Endothelial cell of umbilical vein (primary cell): ENCODE results near the gene RRP8. TPM values are rescaled to one million over a fixed set of nuclear protein-coding genes. Genes with fewer than 3 reads are reported as not detected.
A peak's percentile ranks its signal among the peaks of the same experiment; 100 is the strongest.

Source experiments
- BruUV-seq: library from RNA; stranded (reverse); fragments of 400-500 nt; replicated peaks from 2 replicates; lab custom pipeline; 2021; lab: Mats Ljungman, UMichigan
- CTCF ChIA-PET: fragments of 300-600, 350-600 bp; sonication (Branson Sonifier 250); formaldehyde crosslinking; loops from one replicate; lab custom pipeline; 2021; ENCODE audit warnings: antibody characterized with exemption, inconsistent platforms; lab: Charles Lee
- POLR2A ChIA-PET: fragments of 300-600, 350-600 bp; sonication (Branson Sonifier 250); formaldehyde crosslinking; loops from one replicate; lab custom pipeline; 2021; ENCODE audit warnings: antibody characterized with exemption, inconsistent platforms; lab: Charles Lee
- DNase-seq: peaks from one replicate; pipeline ENCODE4 v3.0.0-alpha.2; 2011; ENCODE audit warnings: low read depth, low spot score
- FAIRE-seq: peaks from 2 replicates; lab custom pipeline; 2011; peaks lifted over from hg19 to GRCh38; lab: Jason Lieb, UNC
- H2AFZ ChIP-seq: 2 replicates; pipeline ENCODE4 v1.6.0; 2012; ENCODE audit warnings: low read depth, low read length, control low read depth, inconsistent platforms
- H3K27ac ChIP-seq: 2 replicates; pipeline ENCODE4 v1.5.1; 2011; ENCODE audit warnings: low read depth, mild to moderate bottlenecking, control low read depth, low read length, moderate library complexity; ENCODE audit not compliant: insufficient read depth
- H3K27me3 ChIP-seq, 2 experiments: 2 replicates each; pipeline versions ENCODE4 v1.6.0 to v1.6.1; 2011; ENCODE audit warnings: low read length in 2 of 2, mixed read lengths in 1 of 2; ENCODE audit not compliant: control insufficient read depth in 2 of 2, insufficient read depth in 2 of 2
- H3K36me3 ChIP-seq, 2 experiments: 2 replicates in 1 of 2; 3 replicates in 1 of 2; pipeline ENCODE4 v1.5.1; 2011; ENCODE audit warnings: low read length in 2 of 2, mild to moderate bottlenecking in 1 of 2, moderate library complexity in 1 of 2; ENCODE audit not compliant: control insufficient read depth in 2 of 2, insufficient read depth in 2 of 2; ENCODE audit errors: extremely low read depth in 1 of 2
- H3K4me1 ChIP-seq: 3 replicates; pipeline ENCODE4 v1.5.1; 2011; ENCODE audit warnings: mild to moderate bottlenecking, low read length; ENCODE audit not compliant: control insufficient read depth, insufficient read depth; ENCODE audit errors: extremely low read depth
- H3K4me2 ChIP-seq: 2 replicates; pipeline ENCODE4 v1.6.1; 2011; ENCODE audit warnings: low read length, control low read depth, mixed read lengths; ENCODE audit not compliant: insufficient read depth
- H3K4me3 ChIP-seq, 3 experiments: fragments of 200-600 bp in 1 of 3; sonication (generic), shearing (Covaris generic) in 1 of 3; replicated peaks in 1 of 3; 2 replicates each; pipeline ENCODE4 v1.5.1; 2011 to 2016; ENCODE audit warnings: control low read depth in 3 of 3, low read length in 3 of 3, mild to moderate bottlenecking in 2 of 3, inconsistent platforms in 1 of 3, low read depth in 1 of 3, moderate library complexity in 1 of 3; ENCODE audit not compliant: insufficient read depth in 1 of 3
- H3K79me2 ChIP-seq: 2 replicates; pipeline ENCODE4 v1.6.0; 2012; ENCODE audit warnings: low read length, inconsistent platforms; ENCODE audit not compliant: control insufficient read depth, insufficient read depth
- H3K9ac ChIP-seq: replicated peaks from 2 replicates; pipeline ENCODE3; 2011; ENCODE audit warnings: low read length, control low read depth; ENCODE audit not compliant: insufficient read depth; ENCODE audit errors: extremely low read depth
- H3K9me1 ChIP-seq: replicated peaks from 3 replicates; pipeline ENCODE4 v1.6.0; 2011; ENCODE audit warnings: mild to moderate bottlenecking, low read length; ENCODE audit not compliant: control insufficient read depth, insufficient read depth; ENCODE audit errors: extremely low read depth
- H3K9me3 ChIP-seq: replicated peaks from 2 replicates; pipeline ENCODE4 v1.5.1; 2012; ENCODE audit warnings: low read length, inconsistent platforms; ENCODE audit not compliant: control insufficient read depth, insufficient read depth
- H4K20me1 ChIP-seq: replicated peaks from 2 replicates; pipeline ENCODE3; 2011; ENCODE audit warnings: mild to moderate bottlenecking, low read length; ENCODE audit not compliant: control insufficient read depth, insufficient read depth; ENCODE audit errors: extremely low read depth
- EZH2 ChIP-seq: IDR thresholded peaks from 2 replicates; pipeline ENCODE4 v1.6.1; 2012; ENCODE audit warnings: borderline replicate concordance, low read depth, mild to moderate bottlenecking, moderate library complexity, low read length, inconsistent platforms; ENCODE audit not compliant: severe bottlenecking
- FOS ChIP-seq: IDR thresholded peaks from 2 replicates; pipeline ENCODE4 v1.6.1; 2011; ENCODE audit warnings: mild to moderate bottlenecking, low read length, moderate library complexity, borderline replicate concordance; ENCODE audit not compliant: insufficient read depth
- GATA2 ChIP-seq: IDR thresholded peaks from 2 replicates; pipeline ENCODE4 v1.7.0; 2011; ENCODE audit warnings: low read depth, mild to moderate bottlenecking, moderate library complexity, mixed read lengths, low read length; ENCODE audit not compliant: insufficient read length, insufficient read depth
- JUN ChIP-seq: IDR thresholded peaks from 2 replicates; pipeline ENCODE4 v1.6.1; 2011; ENCODE audit warnings: borderline replicate concordance, low read depth; ENCODE audit not compliant: insufficient read length, insufficient read depth
- MYC ChIP-seq: IDR thresholded peaks from one replicate; pipeline ENCODE4 v1.6.1; 2011; ENCODE audit warnings: mild to moderate bottlenecking, low read depth, low read length
- POLR2A ChIP-seq: IDR thresholded peaks from 2 replicates; pipeline ENCODE4 v1.6.1; 2012; ENCODE audit warnings: low read depth, mild to moderate bottlenecking, control low read depth, low read length
- POLR2AphosphoS5 ChIP-seq: IDR thresholded peaks from 2 replicates; pipeline ENCODE4 v1.6.1; 2012; ENCODE audit warnings: low read depth, mild to moderate bottlenecking, control low read depth, low read length, moderate library complexity; ENCODE audit not compliant: insufficient read depth
- dilution Hi-C: fragments of 300-500 bp; cut with MboI; formaldehyde crosslinking; loops from one replicate; pipeline ENCODE4 v1.15.0; 2019; ENCODE audit warnings: low sequenced_read_pairs; ENCODE audit not compliant: extremely low pct_ligation_motif_present
- intact Hi-C: fragments of 100-400 bp; cut with micrococcal nuclease; formaldehyde crosslinking; loops from one replicate; pipeline ENCODE4 v1.10.0; 2022
- polyA plus RNA-seq, 4 experiments: library from polyadenylated mRNA; depleted of rRNA in 3 of 4; stranded (reverse) in 3 of 4; unstranded in 1 of 4; fragments of >200 nt; gene quantifications; 2 replicates each; pipeline versions ENCODE4 v1.2.1 to v1.2.3, GENCODE V29; 2011 to 2012; ENCODE audit warnings: missing spikeins in 1 of 4
- total RNA-seq: library from RNA; stranded (reverse); gene quantifications from 2 replicates; pipeline ENCODE4 v1.2.3, GENCODE V29; 2021
- TF ChIP-seq, protein P1 (sequence below): IDR thresholded peaks from 2 replicates; pipeline ENCODE4 v1.6.1; 2011; ENCODE audit not compliant: insufficient read depth, insufficient read length
- TF ChIP-seq, protein P2 (sequence below), 2 donors: IDR thresholded peaks; 1 replicate in 1 of 2; 2 replicates in 1 of 2; pipeline ENCODE4 v1.5.1; 2011; ENCODE audit warnings: low read length in 2 of 2, mild to moderate bottlenecking in 2 of 2, moderate library complexity in 2 of 2, control low read depth in 1 of 2, inconsistent platforms in 1 of 2, low read depth in 1 of 2; ENCODE audit not compliant: insufficient read depth in 1 of 2; ENCODE audit errors: extremely low read depth in 1 of 2

Gene RRP8
- total and polyA plus RNA-seq, 2 donors (not counting 3 experiments of a cell fraction or from before 2014, with no cell fraction given): 6.4 to 19.4 TPM

DNA sequence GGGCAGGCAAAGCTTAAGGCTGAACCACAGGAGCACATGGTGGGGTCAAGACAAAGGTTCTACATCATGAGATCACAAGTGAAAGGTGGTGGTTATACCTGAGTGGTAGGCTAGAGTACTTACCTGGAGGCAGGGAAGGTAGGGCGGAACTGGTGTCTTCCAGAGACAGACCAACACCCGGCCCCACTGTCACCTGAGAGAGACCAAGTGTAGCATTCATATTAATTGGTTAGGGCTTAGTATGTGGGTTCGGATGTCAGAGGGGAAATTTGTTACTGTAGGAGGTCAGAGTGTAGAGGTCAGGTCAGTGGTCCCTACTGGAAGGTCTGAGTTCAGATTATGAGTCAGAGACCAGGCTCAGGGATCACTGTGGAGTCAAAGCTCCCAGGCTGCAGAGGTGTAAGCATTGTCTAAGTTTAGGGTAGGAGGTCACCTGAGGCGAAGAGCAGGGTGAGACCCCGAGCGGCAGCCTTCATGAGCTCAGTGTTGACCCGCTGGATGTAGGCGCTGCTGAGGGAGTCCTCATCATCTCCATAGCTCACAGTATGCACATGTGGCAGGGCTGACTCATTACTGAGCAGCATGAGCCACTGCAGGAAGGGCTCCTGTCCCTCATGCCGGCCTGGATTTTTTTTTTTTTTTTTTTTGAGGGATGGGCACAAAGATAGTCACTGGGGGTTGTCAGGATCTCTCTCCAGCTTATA is 12.6 kb upstream of the RRP8 start:
- no peak overlapping the region for H3K27ac ChIP-seq
- H3K9me3 ChIP-seq: no peaks in the 10 kb centered on the region
- H2AFZ ChIP-seq: no peak overlapping the region
- DNase-seq (no peak), FAIRE-seq (no peak)
- POLR2A ChIA-PET: interaction anchor here (1.2 kb wide), 1 partner anchor 67 kb away, joined by 3 read pairs; the partner anchor contains the start of gene MRPL17
- H3K9me1 ChIP-seq: no peaks in the 10 kb centered on the region
- no peaks in the 10 kb centered on the region for H4K20me1 ChIP-seq
- intact Hi-C loops (loop anchor here (5.0 kb wide), 1 partner anchor 141 kb away; no protein-coding TSS in a partner anchor), dilution Hi-C loops (no loop called here)
- H3K4me1 ChIP-seq: peaks cover 47% of the 10 kb centered on the region
- peaks cover 11 to 14% of the 10 kb centered on the region in 2 experiments for H3K36me3 ChIP-seq
- H3K4me2 ChIP-seq: no peak overlapping the region
- no peak overlapping the region for H3K4me3 ChIP-seq
- H3K27me3 ChIP-seq: no peaks in the 10 kb centered on the region
- BruUV-seq: no TSS peak
- TF ChIP-seq FOS (peak; percentile 35), POLR2A (no peak), POLR2AphosphoS5 (no peak)
- H3K79me2 ChIP-seq: peaks cover 12% of the 10 kb centered on the region
- CTCF ChIA-PET: interaction anchor here (1.2 to 4.5 kb wide), 4 partner anchors 52 to 87 kb away, joined by 4 to 35 read pairs (median 20); partner anchors contain the start of gene MRPL17
- no peak overlapping the region for H3K9ac ChIP-seq

DNA sequence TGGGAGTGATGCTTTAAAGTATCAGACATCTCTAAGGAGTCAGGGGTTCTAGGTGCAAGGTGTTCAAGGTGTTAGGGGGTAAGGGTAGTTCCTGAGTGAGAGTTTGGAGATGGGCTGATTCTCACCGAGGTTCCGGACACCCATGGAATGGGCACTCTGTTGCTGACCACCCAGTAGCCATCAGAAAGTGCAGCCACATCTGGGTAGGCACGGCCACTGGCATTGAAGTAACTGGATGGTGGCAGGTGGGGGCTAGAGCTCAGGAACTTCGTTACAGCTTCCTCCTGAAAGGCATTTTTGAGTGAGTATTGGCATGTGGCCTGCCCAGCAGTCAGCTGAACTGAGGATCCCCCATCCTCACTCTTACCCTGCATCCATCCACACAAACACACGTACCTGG is 11.6 kb upstream of the RRP8 start:
- dilution Hi-C loops: no loop called here
- DNase-seq (no peak), FAIRE-seq (no peak)
- no peak overlapping the region for H3K9ac ChIP-seq
- no peaks in the 10 kb centered on the region for H4K20me1 ChIP-seq
- no peaks in the 10 kb centered on the region for H3K27me3 ChIP-seq
- intact Hi-C loops: loop anchor here (5.0 kb wide), 1 partner anchor 142 kb away; no protein-coding TSS in a partner anchor
- no peak overlapping the region for H3K4me2 ChIP-seq
- TF ChIP-seq POLR2A (no peak), MYC (no peak), FOS (no peak), GATA2 (no peak), EZH2 (no peak), JUN (no peak), POLR2AphosphoS5 (no peak)
- TF ChIP-seq, protein P1, sequence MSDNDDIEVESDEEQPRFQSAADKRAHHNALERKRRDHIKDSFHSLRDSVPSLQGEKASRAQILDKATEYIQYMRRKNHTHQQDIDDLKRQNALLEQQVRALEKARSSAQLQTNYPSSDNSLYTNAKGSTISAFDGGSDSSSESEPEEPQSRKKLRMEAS: no peak
- TF ChIP-seq, protein P2, sequence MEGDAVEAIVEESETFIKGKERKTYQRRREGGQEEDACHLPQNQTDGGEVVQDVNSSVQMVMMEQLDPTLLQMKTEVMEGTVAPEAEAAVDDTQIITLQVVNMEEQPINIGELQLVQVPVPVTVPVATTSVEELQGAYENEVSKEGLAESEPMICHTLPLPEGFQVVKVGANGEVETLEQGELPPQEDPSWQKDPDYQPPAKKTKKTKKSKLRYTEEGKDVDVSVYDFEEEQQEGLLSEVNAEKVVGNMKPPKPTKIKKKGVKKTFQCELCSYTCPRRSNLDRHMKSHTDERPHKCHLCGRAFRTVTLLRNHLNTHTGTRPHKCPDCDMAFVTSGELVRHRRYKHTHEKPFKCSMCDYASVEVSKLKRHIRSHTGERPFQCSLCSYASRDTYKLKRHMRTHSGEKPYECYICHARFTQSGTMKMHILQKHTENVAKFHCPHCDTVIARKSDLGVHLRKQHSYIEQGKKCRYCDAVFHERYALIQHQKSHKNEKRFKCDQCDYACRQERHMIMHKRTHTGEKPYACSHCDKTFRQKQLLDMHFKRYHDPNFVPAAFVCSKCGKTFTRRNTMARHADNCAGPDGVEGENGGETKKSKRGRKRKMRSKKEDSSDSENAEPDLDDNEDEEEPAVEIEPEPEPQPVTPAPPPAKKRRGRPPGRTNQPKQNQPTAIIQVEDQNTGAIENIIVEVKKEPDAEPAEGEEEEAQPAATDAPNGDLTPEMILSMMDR (IDR thresholded peaks at IDR 0.05; ENCODE audit: extremely low read depth in 1 of 2, insufficient read depth in 1 of 2, low read depth in 1 of 2, low read length in 2 of 2): no peak
- no peaks in the 10 kb centered on the region for H3K9me3 ChIP-seq
- BruUV-seq: no TSS peak
- peaks cover 54% of the 10 kb centered on the region for H3K4me1 ChIP-seq
- no peak overlapping the region for H2AFZ ChIP-seq
- H3K79me2 ChIP-seq: peaks cover 21% of the 10 kb centered on the region
- ChIA-PET POLR2A (no interaction called here), CTCF (interaction anchor here (1.2 kb wide), 1 partner anchor 84 kb away, joined by 4 read pairs; no protein-coding TSS in a partner anchor)
- peaks cover 16 to 24% of the 10 kb centered on the region in 2 experiments for H3K36me3 ChIP-seq
- no peak overlapping the region for H3K27ac ChIP-seq
- H3K9me1 ChIP-seq: no peaks in the 10 kb centered on the region
- no peak overlapping the region for H3K4me3 ChIP-seq
